BLaER1 (cell line): ENCODE data around the gene ADGRB2.

Source experiments
- H3K27ac ChIP-seq: shearing (Covaris generic); formaldehyde crosslinking; 2 replicates; pipeline ENCODE4 v1.8.1; 2022
- H3K27me3 ChIP-seq: shearing (Covaris generic); formaldehyde crosslinking; 2 replicates; pipeline ENCODE4 v1.8.1; 2022
- H3K36me3 ChIP-seq: shearing (Covaris generic); formaldehyde crosslinking; 2 replicates; pipeline ENCODE4 v1.8.1; 2022
- H3K4me1 ChIP-seq: shearing (Covaris generic); formaldehyde crosslinking; 2 replicates; pipeline ENCODE4 v1.8.1; 2022
- H3K4me2 ChIP-seq: shearing (Covaris generic); formaldehyde crosslinking; 2 replicates; pipeline ENCODE4 v1.8.1; 2022
- H3K4me3 ChIP-seq: shearing (Covaris generic); formaldehyde crosslinking; 2 replicates; pipeline ENCODE4 v1.8.1; 2022
- H3K9ac ChIP-seq: shearing (Covaris generic); formaldehyde crosslinking; 2 replicates; pipeline ENCODE4 v1.8.1; 2022
- H3K9me3 ChIP-seq: shearing (Covaris generic); formaldehyde crosslinking; 2 replicates; pipeline ENCODE4 v1.8.1; 2022
- H4K20me1 ChIP-seq: shearing (Covaris generic); formaldehyde crosslinking; 2 replicates; pipeline ENCODE4 v1.8.1; 2022
- Cebpa-rat ChIP-seq: shearing (Covaris generic); IDR thresholded peaks from 2 replicates; pipeline ENCODE4 v1.8.1; 2022

Gene ADGRB2

GRCh38 chr1:31760471-31761470, 3.4 kb downstream of the ADGRB2 start:
- TF ChIP-seq Cebpa-rat, result no peak
- H3K36me3 ChIP-seq, result peaks cover 10% of the 10 kb centered on the region
- 0 out of 2 replicates have a peak overlapping the region, but pooled peaks have one; percentile 14 for H3K27ac ChIP-seq
- peak overlapping the region; percentile 99 for H3K4me2 ChIP-seq
- H3K4me3 ChIP-seq, result peak overlapping the region; percentile 72
- peak overlapping the region; percentile 70; the same call in 1 of the 2 replicates for H3K9ac ChIP-seq
- H4K20me1 ChIP-seq, result peaks cover 60% of the 10 kb centered on the region
- H3K4me1 ChIP-seq, result peaks cover 59% of the 10 kb centered on the region
- H3K9me3 ChIP-seq, result no peaks in the 10 kb centered on the region
- peaks cover 7% of the 10 kb centered on the region; the same call in 1 of the 2 replicates for H3K27me3 ChIP-seq

- peaks cover 12% of the 10 kb centered on the region for H3K36me3 ChIP-seq
- no peak for TF ChIP-seq Cebpa-rat
- H3K4me2 ChIP-seq, result peak overlapping the region; percentile 99
- no peaks in the 10 kb centered on the region for H3K9me3 ChIP-seq
- H3K4me3 ChIP-seq, result no peak overlapping the region
- H3K27ac ChIP-seq, result no peak overlapping the region
- no peak overlapping the region for H3K9ac ChIP-seq
- H3K27me3 ChIP-seq, result peaks cover 7% of the 10 kb centered on the region; the same call in 1 of the 2 replicates
- H3K4me1 ChIP-seq, result peaks cover 59% of the 10 kb centered on the region
- peaks cover 61% of the 10 kb centered on the region for H4K20me1 ChIP-seq
Observed at GRCh38 chr1:31759298-31760023, 4.7 kb downstream of the ADGRB2 start.

DNA sequence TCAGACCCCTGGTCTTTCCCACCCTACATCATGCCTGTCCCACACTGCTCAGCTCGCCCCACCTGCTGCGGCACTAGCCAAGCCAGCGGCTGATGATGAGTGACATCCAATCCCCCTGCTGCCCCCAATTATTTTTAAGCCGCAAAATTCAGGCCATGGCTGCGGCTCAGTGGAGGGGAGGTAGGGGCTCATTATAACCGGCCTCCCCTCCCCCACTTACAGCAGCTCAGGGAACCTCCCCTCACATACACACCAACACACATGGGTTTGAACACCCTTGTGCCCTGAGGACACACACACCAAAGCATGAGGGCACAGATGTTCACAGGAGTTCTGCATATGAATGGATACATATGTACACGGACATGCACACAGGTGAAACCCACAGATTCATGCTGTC, 5.3 kb downstream of the ADGRB2 start:
- no peak for TF ChIP-seq Cebpa-rat
- H3K4me1 ChIP-seq, result peaks cover 63% of the 10 kb centered on the region
- no peak overlapping the region for H3K27ac ChIP-seq
- peaks cover 12% of the 10 kb centered on the region for H3K36me3 ChIP-seq
- H3K27me3 ChIP-seq, result peaks cover 7% of the 10 kb centered on the region; the same call in 1 of the 2 replicates
- H3K9me3 ChIP-seq, result no peaks in the 10 kb centered on the region
- peaks cover 61% of the 10 kb centered on the region for H4K20me1 ChIP-seq
- no peak overlapping the region for H3K4me2 ChIP-seq
- no peak overlapping the region for H3K9ac ChIP-seq
- H3K4me3 ChIP-seq, result no peak overlapping the region

GRCh38 chr1:31757989-31758388, 6.2 kb downstream of the ADGRB2 start:
- no peak overlapping the region for H3K4me3 ChIP-seq
- H3K9me3 ChIP-seq, result no peaks in the 10 kb centered on the region
- H3K4me1 ChIP-seq, result peaks cover 67% of the 10 kb centered on the region
- TF ChIP-seq Cebpa-rat, result no peak
- H3K36me3 ChIP-seq, result peaks cover 12% of the 10 kb centered on the region
- no peak overlapping the region for H3K4me2 ChIP-seq
- H4K20me1 ChIP-seq, result peaks cover 68% of the 10 kb centered on the region
- H3K27ac ChIP-seq, result no peak overlapping the region
- no peaks in the 10 kb centered on the region; the same call in 1 of the 2 replicates for H3K27me3 ChIP-seq
- 0 out of 2 replicates have a peak overlapping the region, but pooled peaks have one; percentile 15 for H3K9ac ChIP-seq

GRCh38 chr1:31757204-31757679, 6.9 kb downstream of the ADGRB2 start:
- H3K27ac ChIP-seq, result no peak overlapping the region
- no peak overlapping the region for H3K4me3 ChIP-seq
- no peaks in the 10 kb centered on the region for H3K9me3 ChIP-seq
- no peaks in the 10 kb centered on the region for H3K27me3 ChIP-seq
- no peak for TF ChIP-seq Cebpa-rat
- peaks cover 70% of the 10 kb centered on the region for H4K20me1 ChIP-seq
- H3K9ac ChIP-seq, result no peak overlapping the region
- peaks cover 12% of the 10 kb centered on the region for H3K36me3 ChIP-seq
- peaks cover 67% of the 10 kb centered on the region for H3K4me1 ChIP-seq
- H3K4me2 ChIP-seq, result no peak overlapping the region

- H4K20me1 ChIP-seq, result peaks cover 70% of the 10 kb centered on the region
- no peak overlapping the region for H3K4me3 ChIP-seq
Observed at GRCh38 chr1:31756578-31756977, 7.6 kb downstream of the ADGRB2 start.

DNA sequence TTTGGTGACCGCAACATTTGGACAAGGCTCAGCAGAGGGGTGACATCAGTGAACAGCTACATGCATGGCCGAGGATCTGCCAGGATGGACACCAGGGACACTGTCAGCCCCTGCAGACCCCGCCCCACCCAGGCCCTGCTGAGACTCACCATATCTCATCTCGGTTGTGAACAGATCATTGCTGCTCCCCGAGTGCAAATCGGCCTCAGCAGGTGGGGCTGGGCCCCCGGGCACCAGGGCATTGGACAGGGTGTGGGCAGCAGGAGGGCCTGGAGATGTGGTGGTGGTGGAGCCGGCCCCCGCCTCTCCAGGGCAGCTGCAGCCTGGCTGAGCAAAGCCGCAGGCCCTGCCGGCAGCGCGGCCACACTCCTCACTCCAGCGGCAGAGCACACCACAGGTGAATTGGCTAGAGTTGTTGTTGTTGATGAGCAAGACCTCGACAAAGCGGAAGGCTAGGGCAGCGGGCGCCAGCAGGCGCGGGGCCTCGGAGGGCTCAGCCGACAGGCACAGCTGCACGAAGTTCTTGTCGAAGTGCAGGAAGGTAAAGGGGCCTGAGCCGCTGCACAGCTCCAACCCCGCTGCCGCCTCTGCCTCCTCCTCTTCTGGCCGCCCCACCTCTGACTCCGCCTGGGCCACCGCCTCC, 8.2 kb downstream of the ADGRB2 start:
- peaks cover 67% of the 10 kb centered on the region for H3K4me1 ChIP-seq

More at GRCh38 chr1:31756578-31756977, 7.6 kb downstream of the ADGRB2 start:
- Histone ChIP-seq H3K4me2 (no peak overlapping the region), H3K27me3 (no peaks in the 10 kb centered on the region), H3K9me3 (no peaks in the 10 kb centered on the region), H3K4me1 (peaks cover 67% of the 10 kb centered on the region), H3K27ac (no peak overlapping the region), H3K36me3 (peaks cover 12% of the 10 kb centered on the region), H3K9ac (no peak overlapping the region)
- no peak for TF ChIP-seq Cebpa-rat

GRCh38 chr1:31755197-31755611, 8.9 kb downstream of the ADGRB2 start:
- H3K4me3 ChIP-seq, result no peak overlapping the region
- peak overlapping the region; percentile 45; the same call in 1 of the 2 replicates for H3K27ac ChIP-seq
- no peaks in the 10 kb centered on the region for H3K9me3 ChIP-seq
- no peaks in the 10 kb centered on the region for H3K27me3 ChIP-seq
- H3K9ac ChIP-seq, result peak overlapping the region; percentile 53; the same call in 1 of the 2 replicates
- peaks cover 72% of the 10 kb centered on the region for H3K4me1 ChIP-seq
- peak overlapping the region; percentile 68 for H3K4me2 ChIP-seq
- H3K36me3 ChIP-seq, result peaks cover 12% of the 10 kb centered on the region
- TF ChIP-seq Cebpa-rat, result no peak
- H4K20me1 ChIP-seq, result peaks cover 72% of the 10 kb centered on the region

More for the DNA sequence above, 8.2 kb downstream of the ADGRB2 start:
- no peak overlapping the region for H3K4me3 ChIP-seq
- H3K9ac ChIP-seq, result 0 out of 2 replicates have a peak overlapping the region, but pooled peaks have one; percentile 53
- H3K4me2 ChIP-seq, result peak overlapping the region; percentile 68
- no peaks in the 10 kb centered on the region for H3K27me3 ChIP-seq
- H3K27ac ChIP-seq, result no peak overlapping the region
- TF ChIP-seq Cebpa-rat, result no peak
- peaks cover 65% of the 10 kb centered on the region for H4K20me1 ChIP-seq
- peaks cover 12% of the 10 kb centered on the region for H3K36me3 ChIP-seq
- no peaks in the 10 kb centered on the region for H3K9me3 ChIP-seq

DNA sequence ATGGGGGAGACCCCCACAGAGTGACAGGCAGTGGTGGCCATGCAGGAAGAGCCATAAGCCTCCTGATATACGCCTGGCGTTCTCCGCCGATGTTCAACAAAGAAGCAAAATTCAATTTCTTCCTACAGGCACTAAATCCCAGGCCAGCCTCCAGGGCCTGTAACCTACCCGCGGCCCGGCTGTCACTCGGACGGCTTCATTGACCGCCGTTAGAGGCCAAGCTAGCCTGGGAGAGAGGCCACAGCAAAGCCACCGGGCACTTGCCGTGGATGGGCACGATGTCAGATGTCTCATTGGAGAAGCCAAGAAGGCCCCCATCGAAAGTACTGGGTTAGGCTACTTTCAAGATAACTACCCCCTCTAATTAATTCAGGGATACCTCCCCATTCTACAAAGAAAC, 9.7 kb downstream of the ADGRB2 start:
- Histone ChIP-seq H3K27ac (0 out of 2 replicates have a peak overlapping the region, but pooled peaks have one; percentile 41), H3K4me3 (no peak overlapping the region), H3K9me3 (no peaks in the 10 kb centered on the region), H4K20me1 (peaks cover 67% of the 10 kb centered on the region), H3K4me1 (peaks cover 68% of the 10 kb centered on the region), H3K9ac (0 out of 2 replicates have a peak overlapping the region, but pooled peaks have one; percentile 53), H3K27me3 (no peaks in the 10 kb centered on the region), H3K4me2 (peak overlapping the region; percentile 68), H3K36me3 (peaks cover 12% of the 10 kb centered on the region)
- TF ChIP-seq Cebpa-rat, result no peak
